Stimulated activated CD8-positive, alpha-beta memory T cell treated with anti-CD3 and anti-CD28 coated beads, Interleukin-15, amount 100 ng/mL, for 4 hours (primary cell): Measurements from ENCODE around the gene RLN2.
"Not testable (repeated sequence)": the region's sequence is repeated elsewhere in the genome, so short reads cannot be mapped to it uniquely, and the experiment has no call there.

Experiments
- DNase-seq, 2 donors: peaks; one replicate each; pipeline ENCODE4 v3.0.0-alpha.2; 2020; ENCODE audit warnings: low read depth in 2 of 2

Gene RLN2

GRCh38 chr9:5303840-5304795, at the start of gene RLN2:
RLN2 (minus strand) TSS chr9:5304716; CDS start chr9:5304580, 136 bp downstream.
- DNase-seq: not testable (repeated sequence)

- DNase-seq: no peak
Observed at GRCh38 chr9:5354184-5354583, 49.7 kb upstream of the RLN2 start.

GRCh38 chr9:5352637-5353248, 48.2 kb upstream of the RLN2 start:
- DNase-seq: no peak

- not testable (repeated sequence) for DNase-seq
Observed at GRCh38 chr9:5338992-5339981, 34.8 kb upstream of the RLN2 start, which contains the start of gene RLN1. RLN1 (minus strand) TSS chr9:5339876; CDS start chr9:5339746, 130 bp downstream.

GRCh38 chr9:5336688-5337087, 32.2 kb upstream of the RLN2 start:
- no peak for DNase-seq

GRCh38 chr9:5331276-5331675, 26.8 kb upstream of the RLN2 start:
- DNase-seq: not testable (repeated sequence)

- DNase-seq: no peak
Observed at GRCh38 chr9:5326893-5327548, 22.5 kb upstream of the RLN2 start.

- DNase-seq: no peak
Observed at GRCh38 chr9:5326187-5326586, 21.7 kb upstream of the RLN2 start.

- not testable (repeated sequence) for DNase-seq
Observed at GRCh38 chr9:5321601-5322000, 17.1 kb upstream of the RLN2 start.

- no peak for DNase-seq
Observed at GRCh38 chr9:5321058-5321457, 16.5 kb upstream of the RLN2 start.

- DNase-seq: not testable (repeated sequence)
Observed at GRCh38 chr9:5316406-5316805, 11.9 kb upstream of the RLN2 start.

- no peak for DNase-seq
Observed at GRCh38 chr9:5315187-5315923, 10.8 kb upstream of the RLN2 start.

GRCh38 chr9:5310851-5311250, 6.3 kb upstream of the RLN2 start:
- DNase-seq: no peak

GRCh38 chr9:5305741-5306140, 1.2 kb upstream of the RLN2 start:
- DNase-seq: no peak

GRCh38 chr9:5301544-5301943, 3.0 kb downstream of the RLN2 start:
- no peak for DNase-seq

- no peak for DNase-seq
Observed at GRCh38 chr9:5292141-5292540, 12.4 kb downstream of the RLN2 start.

GRCh38 chr9:5288591-5288990, 15.9 kb downstream of the RLN2 start:
- DNase-seq: no peak

- no peak for DNase-seq
Observed at GRCh38 chr9:5286262-5286661, 18.3 kb downstream of the RLN2 start.

GRCh38 chr9:5278486-5278885, 26.0 kb downstream of the RLN2 start:
- DNase-seq: no peak

GRCh38 chr9:5274770-5275169, 29.7 kb downstream of the RLN2 start:
- no peak for DNase-seq
